ENCODE measurements around the gene CLK3. TPM values are rescaled to one million over a fixed set of nuclear protein-coding genes. Genes with fewer than 3 reads are reported as not detected.

The CLK3 gene
- total and polyA plus RNA-seq, 2 donors (not counting 3 experiments of a cell fraction or from before 2014, with no cell fraction given): 75.5 to 121 TPM

DNA sequence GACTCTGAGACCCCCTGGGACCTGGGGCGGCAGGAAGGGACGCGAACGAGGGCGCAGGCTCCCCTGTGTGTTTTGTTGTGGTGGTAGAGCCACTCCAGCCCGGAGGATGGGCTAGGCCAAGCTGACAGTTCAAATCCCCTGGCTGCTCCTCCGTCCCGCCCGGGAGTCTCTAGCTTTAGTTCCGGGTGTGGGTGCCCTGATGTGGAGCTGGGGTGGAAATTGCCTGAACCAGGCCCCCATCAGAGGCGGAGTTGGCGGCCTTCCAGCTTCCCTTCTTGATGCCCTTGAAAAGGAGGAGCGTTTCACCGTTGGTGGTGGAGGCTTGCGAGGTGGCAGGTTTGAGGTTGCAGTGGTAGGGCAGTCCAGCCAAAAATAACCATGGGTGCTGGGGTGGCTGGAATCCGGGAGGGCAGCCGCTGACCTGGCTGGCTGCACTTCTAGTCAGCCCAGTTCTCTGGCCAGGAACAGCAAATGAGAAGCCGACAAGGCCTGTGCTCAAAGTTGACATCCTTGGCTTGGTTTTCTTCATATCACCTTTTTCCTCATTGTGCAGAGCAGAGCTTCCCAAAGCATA is 817 bp downstream of the CLK3 start:
- Histone ChIP-seq H3K9me1 (replicated peaks; ENCODE audit: control insufficient read depth, extremely low read depth, insufficient read depth, low read length) (no peaks in the 10 kb centered on the region), H4K20me1 (replicated peaks; ENCODE audit: control insufficient read depth, extremely low read depth, insufficient read depth, low read length) (peaks cover 6% of the 10 kb centered on the region), H3K36me3 (ENCODE audit: control insufficient read depth in 2 of 2, extremely low read depth in 1 of 2, insufficient read depth in 2 of 2, low read length in 2 of 2) (peaks cover 6 to 22% of the 10 kb centered on the region in 2 experiments), H2AFZ (ENCODE audit: low read depth, low read length) (no peak overlapping the region), H3K4me2 (ENCODE audit: insufficient read depth, low read length) (peak overlapping the region; percentile 78), H3K9me3 (replicated peaks; ENCODE audit: control insufficient read depth, insufficient read depth, low read length) (no peaks in the 10 kb centered on the region), H3K27me3 (ENCODE audit: control insufficient read depth in 2 of 2, insufficient read depth in 2 of 2, low read length in 2 of 2) (no peaks in the 10 kb centered on the region), H3K4me1 (ENCODE audit: control insufficient read depth, extremely low read depth, insufficient read depth, low read length) (peaks cover 9% of the 10 kb centered on the region), H3K9ac (replicated peaks; ENCODE audit: extremely low read depth, insufficient read depth, low read length) (peak overlapping the region; percentile 98), H3K79me2 (ENCODE audit: control insufficient read depth, insufficient read depth, low read length) (peaks cover 45% of the 10 kb centered on the region), H3K4me3 (replicated peaks in 1 of 3; ENCODE audit: insufficient read depth in 1 of 3, low read depth in 1 of 3, low read length in 3 of 3) (peak overlapping the region; percentile 91 to 93 (median 93)), H3K27ac (ENCODE audit: insufficient read depth, low read depth, low read length) (peak overlapping the region; percentile 88)
- ChIA-PET CTCF (interaction anchor here (0.8 to 8.4 kb wide), 11 partner anchors 15 to 244 kb away, joined by 3 to 82 read pairs (median 3); partner anchors contain the start of genes ARID3B and UBL7), POLR2A (interaction anchor here (0.6 to 2.7 kb wide), 3 partner anchors 19 to 155 kb away, joined by 3 to 8 read pairs (median 3); partner anchors contain the start of gene ARID3B)
- DNase-seq (ENCODE audit: low read depth, low spot score) (peak; percentile 56), FAIRE-seq (peak; percentile 76)
- intact Hi-C loops (cut with micrococcal nuclease) (no loop called here), dilution Hi-C loops (cut with MboI; ENCODE audit: extremely low pct_ligation_motif_present, low sequenced_read_pairs) (no loop called here)
- BruUV-seq (replicated peaks): no TSS peak
- no peak for TF ChIP-seq JUN (IDR thresholded peaks at IDR 0.05; ENCODE audit: borderline replicate concordance, insufficient read depth, insufficient read length, low read depth)
- TF ChIP-seq POLR2AphosphoS5 (IDR thresholded peaks at IDR 0.05; ENCODE audit: insufficient read depth, low read depth, low read length): peak; percentile 44

DNA sequence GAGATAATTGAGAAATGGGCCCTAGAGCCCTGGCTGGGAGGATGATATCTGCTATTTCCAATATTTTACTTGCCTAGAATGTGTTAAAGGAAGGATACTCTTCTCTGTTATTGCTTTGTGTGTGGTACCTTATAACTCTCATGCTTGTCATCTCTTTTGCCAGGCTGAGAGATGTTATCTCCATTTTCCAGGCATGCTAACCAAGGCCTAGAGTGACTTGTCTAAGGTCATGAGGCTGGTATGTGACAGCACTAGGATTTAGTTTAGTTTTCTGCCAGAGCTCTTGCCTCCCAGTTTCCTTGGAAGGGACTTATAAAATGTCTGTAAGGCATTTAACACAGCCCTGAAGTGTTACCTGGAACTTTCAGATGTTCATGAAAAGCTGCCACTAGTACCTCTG is 1.4 kb downstream of the CLK3 start:
- intact Hi-C loops (cut with micrococcal nuclease) (no loop called here), dilution Hi-C loops (cut with MboI; ENCODE audit: extremely low pct_ligation_motif_present, low sequenced_read_pairs) (no loop called here)
- Histone ChIP-seq H2AFZ (ENCODE audit: low read depth, low read length) (no peak overlapping the region), H3K9me1 (replicated peaks; ENCODE audit: control insufficient read depth, extremely low read depth, insufficient read depth, low read length) (no peaks in the 10 kb centered on the region), H3K4me1 (ENCODE audit: control insufficient read depth, extremely low read depth, insufficient read depth, low read length) (peaks cover 9% of the 10 kb centered on the region), H3K36me3 (ENCODE audit: control insufficient read depth in 2 of 2, extremely low read depth in 1 of 2, insufficient read depth in 2 of 2, low read length in 2 of 2) (peaks cover 6 to 25% of the 10 kb centered on the region in 2 experiments), H3K4me2 (ENCODE audit: insufficient read depth, low read length) (peak overlapping the region; percentile 78), H4K20me1 (replicated peaks; ENCODE audit: control insufficient read depth, extremely low read depth, insufficient read depth, low read length) (peaks cover 6% of the 10 kb centered on the region), H3K27me3 (ENCODE audit: control insufficient read depth in 2 of 2, insufficient read depth in 2 of 2, low read length in 2 of 2) (no peaks in the 10 kb centered on the region), H3K9me3 (replicated peaks; ENCODE audit: control insufficient read depth, insufficient read depth, low read length) (no peaks in the 10 kb centered on the region), H3K4me3 (replicated peaks in 1 of 3; ENCODE audit: insufficient read depth in 1 of 3, low read depth in 1 of 3, low read length in 3 of 3) (peak overlapping the region in 2 of 3 experiments; percentile 91 to 93), H3K9ac (replicated peaks; ENCODE audit: extremely low read depth, insufficient read depth, low read length) (peak overlapping the region; percentile 98), H3K79me2 (ENCODE audit: control insufficient read depth, insufficient read depth, low read length) (peaks cover 50% of the 10 kb centered on the region), H3K27ac (ENCODE audit: insufficient read depth, low read depth, low read length) (no peak overlapping the region)
- no peak for DNase-seq (ENCODE audit: low read depth, low spot score)
- no TSS peak for BruUV-seq (replicated peaks)
- no peak for FAIRE-seq
- CTCF ChIA-PET: interaction anchor here (0.9 to 8.4 kb wide), 9 partner anchors 16 to 244 kb away, joined by 3 to 82 read pairs (median 4); partner anchors contain the start of gene ARID3B
- no peak for TF ChIP-seq MAX (IDR thresholded peaks at IDR 0.05; ENCODE audit: insufficient read depth, insufficient read length)
- TF ChIP-seq FOS (IDR thresholded peaks at IDR 0.05; ENCODE audit: borderline replicate concordance, insufficient read depth, low read length): no peak
- TF ChIP-seq EZH2 (IDR thresholded peaks at IDR 0.05; ENCODE audit: borderline replicate concordance, low read depth, low read length, severe bottlenecking): no peak
- TF ChIP-seq POLR2AphosphoS5 (IDR thresholded peaks at IDR 0.05; ENCODE audit: insufficient read depth, low read depth, low read length): no peak
- no peak for TF ChIP-seq JUN (IDR thresholded peaks at IDR 0.05; ENCODE audit: borderline replicate concordance, insufficient read depth, insufficient read length, low read depth)
- no peak for TF ChIP-seq CTCF (IDR thresholded peaks at IDR 0.05; ENCODE audit: extremely low read depth in 1 of 2, insufficient read depth in 1 of 2, low read depth in 1 of 2, low read length in 2 of 2)
- no peak for TF ChIP-seq MYC (IDR thresholded peaks at IDR 0.05; ENCODE audit: low read depth, low read length)
- no peak for TF ChIP-seq POLR2A (IDR thresholded peaks at IDR 0.05; ENCODE audit: low read depth, low read length)
- TF ChIP-seq GATA2 (IDR thresholded peaks at IDR 0.05; ENCODE audit: insufficient read depth, insufficient read length, low read depth, low read length): no peak
- POLR2A ChIA-PET: interaction anchor here (0.6 to 2.7 kb wide), 3 partner anchors 19 to 155 kb away, joined by 3 to 8 read pairs (median 3); partner anchors contain the start of gene ARID3B

Measured in endothelial cell of umbilical vein (primary cell).